ENCODE results near the gene ZBTB20.

- TF ChIP-seq CTCF (IDR thresholded peaks at IDR 0.05; ENCODE audit: insufficient read depth, low read length, poor library complexity, severe bottlenecking) (no peak), EZH2phosphoT487 (conservative IDR thresholded peaks at IDR 0.05; ENCODE audit: low read length) (no peak)
These were observed 650.2 kb downstream of the ZBTB20 start for GRCh38 chr3:114496874-114497273.

Data from SU-DHL-6 (cell line).